PC-9 (cell line): ENCODE measurements around the gene SMG9.

ENCODE experiments used
- CTCF ChIP-seq: fragments of 200-600 bp; sonication (generic); conservative IDR thresholded peaks from 2 replicates; pipeline ENCODE4 v1.6.1; 2017; ENCODE audit warnings: mixed run types, antibody characterized with exemption, mild to moderate bottlenecking, moderate library complexity
- EZH2 ChIP-seq: fragments of 200-600 bp; sonication (generic); IDR thresholded peaks from 2 replicates; pipeline ENCODE4 v1.8.0; 2017; ENCODE audit warnings: antibody characterized with exemption, low read depth

- no peak for TF ChIP-seq CTCF
- TF ChIP-seq EZH2: no peak
Observed at GRCh38 chr19:43782689-43783231, 28.0 kb upstream of the SMG9 start.
